ENCODE measurements around the gene TMEM109.

- TF ChIP-seq CTCF (conservative IDR thresholded peaks at IDR 0.05; ENCODE audit: low read depth in 2 of 2): no peak
- TF ChIP-seq EZH2 (IDR thresholded peaks at IDR 0.05; ENCODE audit: low read depth, unreplicated experiment): no peak
- no peak for TF ChIP-seq ZNF331 (CRISPR knock-in tag; IDR thresholded peaks at IDR 0.05; ENCODE audit: low read depth)
- no peak for TF ChIP-seq JUNB (IDR thresholded peaks at IDR 0.05; ENCODE audit: unreplicated experiment)
- no peak for TF ChIP-seq POLR2AphosphoS5 (IDR thresholded peaks at IDR 0.05; ENCODE audit: low read depth)
- no peak for TF ChIP-seq REST (IDR thresholded peaks at IDR 0.05; ENCODE audit: unreplicated experiment)
- no peak for TF ChIP-seq EZH2phosphoT487 (IDR thresholded peaks at IDR 0.05; ENCODE audit: unreplicated experiment)
Measured at GRCh38 chr11:60923800-60924109, 9.8 kb downstream of the TMEM109 start.

Data from GM23338 (cell line).